DMS 273 treated with DMSO at 0.1 percent for 48 hours (cell line): ENCODE data around the gene UNC13D.
"Not testable (repeated sequence)": the region's sequence is repeated elsewhere in the genome, so short reads cannot be mapped to it uniquely, and the experiment has no call there.

ENCODE experiments used
- DNase-seq: peaks from one replicate; lab custom pipeline; 2025; lab: John Stamatoyannopoulos, UW

The UNC13D gene

DNA sequence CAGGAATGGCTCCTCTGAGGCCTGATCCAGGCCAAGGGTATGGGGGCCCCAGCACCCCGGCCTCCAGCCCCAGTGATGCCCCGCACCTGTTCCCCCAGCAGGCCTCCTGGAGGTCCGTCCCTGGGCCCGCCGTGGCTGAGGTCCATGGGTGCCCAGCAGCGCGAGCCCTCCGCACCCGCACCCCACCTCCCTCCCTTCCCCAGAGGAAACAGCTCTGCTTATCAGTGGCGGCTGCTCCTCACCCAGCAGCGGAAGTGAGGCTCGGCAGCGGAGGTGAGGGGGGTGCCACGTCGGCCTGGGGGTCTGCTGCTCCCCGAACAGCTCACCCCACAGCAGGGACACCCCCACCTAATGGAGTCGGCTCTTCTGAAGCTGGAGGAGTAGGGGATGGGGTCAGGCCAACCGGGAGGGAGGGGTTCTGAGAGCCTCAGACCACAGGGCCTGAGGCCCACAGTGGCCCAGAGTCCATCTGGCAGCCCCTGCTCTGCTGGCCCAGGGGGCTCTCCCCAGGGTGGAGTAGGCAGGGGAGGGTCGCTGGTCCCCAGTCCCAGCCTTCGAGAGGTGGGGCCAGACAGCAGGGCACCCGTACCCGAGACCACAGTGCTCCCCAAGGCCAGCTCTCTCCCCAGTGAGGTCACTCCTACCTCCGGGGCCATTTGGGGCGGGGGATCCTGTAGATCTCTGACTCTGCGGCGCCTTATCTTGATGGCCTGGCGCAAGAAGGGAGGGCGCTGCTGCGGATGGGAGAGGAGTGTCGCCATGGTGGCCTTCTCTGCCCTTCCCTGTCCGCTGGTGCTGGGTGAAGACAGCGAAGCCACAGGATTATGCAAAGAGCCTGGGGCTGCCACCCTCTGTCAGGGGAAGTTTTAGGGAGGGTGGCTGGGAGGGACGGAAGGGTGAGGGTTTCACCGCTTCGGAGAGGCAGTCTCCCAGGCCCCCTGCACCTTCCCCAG is at the start of gene UNC13D:
Gene UNC13D (minus strand): TSS at position 828 of the 953 bp plus-strand sequence. CDS start 67 bp downstream, at position 761.
- DNase-seq, result no peak

GRCh38 chr17:75893305-75894048 is 49.3 kb upstream of the UNC13D start:
- no peak for DNase-seq

GRCh38 chr17:75892556-75893224 is 48.5 kb upstream of the UNC13D start:
- no peak for DNase-seq

DNA sequence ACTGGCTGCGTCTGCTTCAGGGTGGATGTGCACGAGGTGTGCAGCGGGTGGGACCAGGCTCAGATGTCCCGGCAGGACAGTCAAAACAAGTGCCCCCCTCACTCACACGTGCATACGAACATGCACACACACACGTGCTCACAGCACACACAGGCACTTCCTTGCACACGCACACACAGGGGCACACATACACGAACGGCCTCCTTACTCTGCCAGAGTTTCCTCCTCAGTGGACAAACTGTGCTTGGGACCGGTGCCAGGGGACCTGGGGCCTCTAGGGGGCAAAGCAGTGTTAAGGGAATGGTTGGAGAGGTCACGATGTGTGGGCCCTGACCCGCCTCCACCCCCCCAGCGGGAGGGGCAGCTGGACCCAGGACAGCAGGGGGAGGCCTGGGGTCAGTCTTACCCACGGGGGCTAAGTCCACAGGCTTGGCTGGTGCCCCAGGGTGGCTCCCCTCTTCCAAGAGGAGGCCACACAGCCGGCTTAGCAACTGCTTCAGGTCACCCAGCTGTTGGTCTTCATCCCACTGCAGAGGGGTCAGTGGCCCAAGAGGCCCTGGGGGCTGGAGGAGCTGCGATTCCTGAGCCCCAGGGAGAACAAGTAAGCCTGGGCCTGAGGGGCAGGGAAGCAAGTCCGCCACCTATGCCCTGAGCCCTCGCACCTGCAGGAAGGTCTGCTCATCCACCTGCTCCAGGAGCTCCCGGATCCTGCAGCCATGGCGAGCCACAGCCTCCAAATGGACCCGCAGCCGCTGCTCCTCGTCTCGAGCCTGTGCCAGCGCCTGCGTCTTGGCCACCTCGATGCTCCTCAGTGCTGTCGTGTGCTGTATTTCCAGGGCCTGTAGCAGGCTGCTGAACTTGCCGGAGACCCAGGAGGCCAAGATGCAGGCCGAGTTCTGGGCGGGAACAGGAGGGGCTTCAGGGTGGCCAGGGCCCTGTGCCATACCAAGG is 47.7 kb upstream of the UNC13D start:
- no peak for DNase-seq

DNA sequence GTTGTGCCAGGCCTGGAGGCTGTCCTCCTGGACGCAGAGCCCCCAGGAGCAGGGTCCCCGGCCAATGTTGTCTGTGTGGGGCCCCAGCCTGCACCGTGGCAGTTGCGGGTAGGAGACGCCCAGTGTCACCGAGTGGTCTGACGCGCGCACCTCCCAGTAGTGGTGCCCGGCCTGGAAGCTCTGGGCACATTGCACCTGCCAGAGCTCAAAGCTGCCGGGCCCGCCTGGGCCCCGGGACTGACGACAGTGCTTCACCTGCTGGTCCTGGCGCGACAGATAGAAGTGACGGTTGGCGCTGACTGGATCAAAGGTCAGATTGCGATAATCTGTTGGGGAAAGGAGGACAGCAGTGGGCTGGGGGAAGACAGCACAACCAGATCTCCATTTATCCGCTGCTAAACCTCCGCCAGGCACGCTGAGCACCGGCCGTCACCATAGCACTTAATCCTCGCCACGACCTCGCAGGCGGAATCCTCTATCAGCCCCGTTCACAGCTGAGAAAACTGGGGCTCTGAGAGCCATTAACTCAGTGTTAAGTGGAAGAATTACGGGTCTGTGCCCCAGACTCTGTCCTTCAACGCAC is 46.9 kb upstream of the UNC13D start:
- no peak for DNase-seq

GRCh38 chr17:75889454-75889853 is 45.2 kb upstream of the UNC13D start:
- no peak for DNase-seq

- DNase-seq, result no peak
Observed at GRCh38 chr17:75888484-75888883, 44.3 kb upstream of the UNC13D start.

- not testable (repeated sequence) for DNase-seq
Observed at GRCh38 chr17:75885860-75886259, 41.7 kb upstream of the UNC13D start.

GRCh38 chr17:75885431-75885830 is 41.2 kb upstream of the UNC13D start:
- DNase-seq, result no peak

- DNase-seq, result no peak
Observed at GRCh38 chr17:75881678-75882454, 37.7 kb upstream of the UNC13D start.

- DNase-seq, result no peak
Observed at GRCh38 chr17:75880266-75880665, 36.1 kb upstream of the UNC13D start.

GRCh38 chr17:75878174-75878998 is 34.2 kb upstream of the UNC13D start, which contains the start of gene TRIM47:
TRIM47 (minus strand) TSS chr17:75878581; CDS start chr17:75878548, 33 bp downstream.
- DNase-seq, result no peak

DNA sequence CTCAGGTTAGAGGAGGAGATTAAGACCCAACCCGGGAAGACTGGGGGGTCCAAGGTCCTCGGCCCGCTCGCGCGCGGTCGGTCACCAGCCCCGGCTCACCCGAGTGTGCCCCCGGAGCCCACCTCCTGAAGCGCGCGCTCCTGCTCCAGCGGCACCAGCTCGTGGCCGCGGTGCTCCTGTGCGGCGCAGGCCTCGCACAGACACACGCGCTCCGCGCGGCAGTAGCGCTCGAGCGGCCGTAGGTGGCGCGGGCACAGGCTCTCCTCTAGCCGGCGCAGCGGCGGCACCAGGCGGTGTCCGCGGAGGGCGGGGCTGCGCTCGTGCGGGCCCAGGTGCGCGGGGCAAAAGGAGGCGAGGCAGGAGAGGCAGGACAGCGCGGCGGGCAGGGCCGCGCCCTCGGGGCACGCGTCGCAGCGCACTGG is 33.6 kb upstream of the UNC13D start:
- no peak for DNase-seq

GRCh38 chr17:75876938-75877751 is 32.9 kb upstream of the UNC13D start:
- peak; percentile 58 for DNase-seq

DNA sequence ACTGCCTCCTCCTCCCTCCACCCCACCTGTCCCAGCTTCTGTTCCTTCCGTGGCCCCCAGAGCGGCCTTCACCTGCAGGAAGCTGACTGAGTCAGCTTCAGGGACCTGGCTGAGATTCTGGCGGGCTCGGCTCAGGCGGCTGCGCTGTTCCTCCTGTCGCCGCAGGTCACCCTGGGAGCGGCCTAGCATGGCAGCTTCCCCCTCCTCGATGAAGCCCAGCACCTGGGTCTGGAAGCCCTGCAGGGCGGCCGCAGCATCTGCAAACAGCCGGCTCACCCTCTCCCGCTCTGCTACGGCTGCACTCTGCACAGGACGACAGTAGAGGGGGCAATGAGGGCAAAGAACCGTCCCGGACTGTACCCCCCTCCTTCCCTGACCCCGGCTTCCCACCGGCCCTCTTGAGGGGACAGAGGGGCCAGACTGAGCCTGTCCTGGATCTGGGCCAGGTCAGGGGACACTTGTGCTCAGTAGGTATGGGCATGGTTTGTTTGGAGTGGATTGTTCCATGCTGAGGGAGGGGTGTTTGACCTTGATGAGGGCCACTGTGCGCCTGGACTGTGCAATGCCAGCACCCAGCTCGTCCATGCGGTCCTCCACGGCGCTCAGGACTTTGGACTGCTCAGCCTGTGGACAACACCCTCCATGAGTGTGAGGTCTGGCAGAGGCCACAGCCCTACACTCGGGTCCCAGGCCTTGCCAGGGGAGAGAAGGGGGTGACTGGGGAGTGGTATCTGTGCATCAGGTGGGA is 32.2 kb upstream of the UNC13D start:
- DNase-seq, result peak; percentile 16

DNA sequence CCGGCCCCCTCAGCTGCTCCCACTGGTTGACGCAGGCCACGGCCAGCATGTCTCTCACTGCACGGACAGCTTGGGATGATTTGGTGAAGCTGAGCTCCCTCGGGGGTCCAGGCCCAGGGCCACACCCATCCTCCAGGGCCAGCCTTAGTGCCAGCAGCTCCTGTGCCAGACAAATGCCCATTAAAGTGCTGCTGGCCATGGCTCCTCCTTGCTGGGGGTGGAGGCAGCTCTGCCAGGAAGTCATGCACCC is 31.7 kb upstream of the UNC13D start:
- no peak for DNase-seq

GRCh38 chr17:75875182-75875939 is 31.2 kb upstream of the UNC13D start:
- no peak for DNase-seq
